Activated CD8-positive, alpha-beta memory T cell treated with anti-CD3 and anti-CD28 coated beads for 1 hour (primary cell): ENCODE results near the gene ZNF260.
A peak's percentile ranks its signal among the peaks of the same experiment; 100 is the strongest.
"Not testable (repeated sequence)": the region's sequence is repeated elsewhere in the genome, so short reads cannot be mapped to it uniquely, and the experiment has no call there.

ENCODE experiments used
- DNase-seq, 2 donors: peaks; one replicate each; pipeline ENCODE4 v3.0.0-alpha.2; 2020; ENCODE audit warnings: low read depth in 1 of 2; ENCODE audit errors: extremely low read depth in 1 of 2

The ZNF260 gene

DNA sequence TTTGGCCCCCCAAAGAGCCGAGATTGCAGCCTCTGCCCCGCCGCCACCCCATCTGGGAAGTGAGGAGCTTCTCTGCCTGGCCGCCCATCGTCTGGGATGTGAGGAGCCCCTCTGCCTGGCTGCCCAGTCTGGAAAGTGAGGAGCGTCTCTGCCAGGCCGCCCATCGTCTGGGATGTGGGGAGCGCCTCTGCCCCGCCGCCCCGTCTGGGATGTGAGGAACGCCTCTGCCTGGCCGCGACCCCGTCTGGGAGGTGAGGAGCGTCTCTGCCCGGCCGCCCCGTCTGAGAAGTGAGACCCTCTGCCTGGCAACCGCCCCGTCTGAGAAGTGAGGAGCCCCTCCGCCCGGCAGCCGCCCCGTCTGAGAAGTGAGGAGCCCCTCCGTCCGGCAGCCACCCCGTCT is 37.2 kb downstream of the ZNF260 start:
- DNase-seq = not testable (repeated sequence)

DNA sequence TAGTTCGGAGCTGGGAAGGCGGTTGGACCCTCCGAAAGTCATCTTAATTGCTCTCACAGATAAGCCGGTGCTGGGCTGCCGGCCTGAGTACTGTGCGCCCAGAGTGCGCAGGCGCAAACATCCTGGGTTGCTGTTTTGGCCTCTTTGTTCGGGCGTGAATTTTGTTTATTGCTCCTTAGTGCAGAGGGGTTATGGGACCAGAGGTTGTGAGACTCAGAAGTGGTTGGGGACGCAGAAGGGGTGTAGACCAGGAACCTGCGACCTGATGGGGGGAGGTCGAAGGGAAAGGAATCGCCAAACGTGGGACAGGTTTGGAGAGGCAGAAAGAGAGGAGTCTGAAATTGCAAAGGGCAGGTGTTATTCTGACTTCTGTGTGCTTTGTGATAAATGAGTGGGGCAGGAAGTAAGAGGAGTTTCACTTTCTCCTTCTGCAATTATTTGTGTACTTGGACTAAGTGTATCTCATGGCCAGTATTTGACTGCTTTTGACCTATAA is 38.1 kb downstream of the ZNF260 start:
- peak in 1 of 2 donors; percentile 51 for DNase-seq

DNA sequence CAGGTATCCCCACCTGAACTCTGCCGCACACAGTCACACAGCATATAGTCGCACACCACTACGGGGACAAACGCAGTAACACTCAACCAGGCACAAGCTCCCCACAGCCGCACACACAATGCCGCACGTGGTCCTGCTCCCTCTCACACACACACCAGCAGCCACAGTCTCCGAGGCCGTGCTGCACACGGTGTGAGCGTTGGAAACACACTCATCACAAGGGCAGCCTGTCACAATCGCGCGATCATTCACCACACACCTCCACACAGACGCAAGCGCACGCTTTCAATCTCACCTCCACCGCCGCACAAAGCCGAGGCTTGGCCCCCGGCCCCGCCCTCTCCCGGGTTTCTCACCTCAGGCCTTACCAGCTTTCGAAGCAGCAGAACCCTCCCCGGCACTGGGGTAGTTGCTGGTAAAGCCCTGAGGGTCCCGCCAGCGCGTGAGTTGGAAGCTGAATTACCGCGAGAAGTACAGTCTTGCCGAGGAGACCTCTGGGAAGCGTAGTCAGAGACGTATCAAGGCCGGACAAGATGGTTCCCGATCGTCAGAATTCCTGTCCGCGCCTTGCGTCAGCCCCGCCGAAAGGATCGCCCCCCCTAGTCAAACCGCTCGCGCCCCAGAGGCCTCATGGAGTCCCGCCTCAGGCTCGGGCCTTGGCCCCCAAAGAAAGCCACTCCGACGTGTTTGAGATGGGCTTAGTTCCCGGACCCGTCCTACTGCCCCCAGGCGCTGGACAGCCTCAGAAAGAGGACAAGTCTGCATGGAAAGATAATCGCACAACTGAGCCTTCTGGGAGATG is 38.8 kb downstream of the ZNF260 start, which contains the start of gene ZNF566:
Gene ZNF566, minus strand, starts transcription at position 444 of the 802 bp plus-strand sequence. CDS start 13,004 bp downstream, outside the sequence.
- DNase-seq = peak; percentile 79 to 89

DNA sequence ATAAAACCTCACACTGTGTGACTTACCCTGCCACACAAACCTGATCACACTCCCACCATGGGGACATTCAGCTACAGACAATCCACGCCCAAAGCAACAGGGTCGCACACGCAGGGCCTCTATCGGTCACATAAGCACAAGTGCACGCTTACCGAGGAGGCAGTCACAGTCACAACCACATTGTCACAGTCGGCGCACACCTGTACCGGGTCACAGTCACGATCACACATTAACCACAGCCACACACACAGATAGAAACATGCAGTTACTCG is 39.3 kb downstream of the ZNF260 start:
- DNase-seq = peak in 1 of 2 donors; percentile 5

DNA sequence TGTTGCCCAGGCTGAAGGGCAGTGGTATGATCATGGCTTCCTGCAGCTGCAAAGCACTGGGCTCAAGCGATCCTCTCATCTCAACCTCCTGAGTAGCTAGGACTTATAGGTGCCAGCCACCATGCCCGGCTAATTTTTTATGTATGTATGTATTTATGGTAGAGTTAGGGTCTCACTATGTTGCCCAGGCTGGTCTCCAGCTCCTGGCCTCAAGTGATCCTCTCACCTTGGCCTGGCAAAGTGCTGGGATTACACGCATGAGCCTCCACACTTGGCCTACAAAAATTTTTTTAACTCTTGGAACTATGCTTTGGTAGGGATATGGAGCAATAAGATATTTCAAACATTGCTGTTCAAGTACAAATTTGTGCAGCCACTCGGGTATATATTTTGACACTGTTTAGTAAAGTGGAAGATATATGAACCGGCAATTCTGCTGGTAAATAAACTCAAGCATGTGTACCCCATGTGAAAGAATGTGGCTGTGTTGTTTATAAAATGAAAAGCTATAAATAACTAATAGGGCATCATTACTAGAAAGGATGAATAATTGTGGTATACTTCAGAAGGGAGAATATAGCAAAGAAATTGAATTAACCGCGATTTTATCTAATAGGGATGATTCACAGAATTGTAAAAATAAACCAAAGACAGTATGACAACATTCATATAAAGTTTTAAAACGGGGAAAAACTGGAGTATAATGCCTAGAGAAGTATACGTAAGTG is 39.8 kb downstream of the ZNF260 start:
- DNase-seq = no peak

DNA sequence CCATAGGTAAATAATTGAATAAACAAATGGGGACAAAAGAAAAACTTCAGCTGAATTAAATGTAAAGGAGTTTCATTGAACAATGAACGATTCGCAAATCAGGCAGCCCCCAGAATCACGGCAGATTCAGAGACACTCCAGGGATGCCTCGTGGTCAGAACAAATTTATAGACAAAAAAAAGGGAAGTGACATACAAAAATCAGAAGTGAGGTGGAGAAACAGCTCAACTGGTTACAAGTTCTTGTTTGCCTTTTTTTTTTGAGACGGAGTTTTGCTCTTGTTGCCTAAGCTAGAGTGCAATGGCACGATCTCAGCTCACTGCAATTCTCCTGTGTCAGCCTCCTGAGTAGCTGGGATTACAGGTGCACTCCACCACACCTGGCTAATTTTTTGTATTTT is 44.4 kb downstream of the ZNF260 start:
- DNase-seq = no peak

DNA sequence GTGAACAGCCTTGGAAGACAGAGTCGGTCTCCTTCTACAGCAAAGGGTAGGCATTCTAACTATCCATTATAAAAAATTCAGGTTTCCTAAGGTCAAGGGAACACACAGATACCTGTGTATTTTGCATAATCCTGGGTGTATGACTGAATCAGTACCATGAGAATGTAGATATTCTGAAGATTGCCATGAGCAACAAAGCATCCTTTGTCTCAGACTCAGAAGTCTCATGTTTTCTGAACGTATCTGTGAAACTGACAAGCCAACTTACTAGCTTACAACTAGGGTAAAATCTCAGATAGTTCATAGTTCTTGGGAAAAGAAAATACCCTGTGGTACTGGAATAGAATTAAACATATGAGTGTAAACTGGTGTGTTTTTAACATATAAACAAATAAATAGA is 45.2 kb downstream of the ZNF260 start:
- DNase-seq = no peak
